K562 (cell line): ENCODE measurements around the gene RTL10. TPM values are rescaled to one million over a fixed set of nuclear protein-coding genes. Genes with fewer than 3 reads are reported as not detected.

Experiments used
- CBX3 ChIP-seq, 2 experiments: IDR thresholded peaks; 1 replicate in 1 of 2; 2 replicates in 1 of 2; pipeline ENCODE4 v1.6.1; 2012; ENCODE audit warnings: inconsistent platforms in 2 of 2, low read length in 2 of 2, borderline replicate concordance in 1 of 2, control low read depth in 1 of 2
- CREM ChIP-seq: IDR thresholded peaks from 2 replicates; pipeline ENCODE4 v1.6.1; 2014; ENCODE audit warnings: antibody characterized with exemption, low read depth
- DIDO1 ChIP-seq: fragments of 450-650 bp; IDR thresholded peaks from 2 replicates; pipeline ENCODE4 v1.6.1; 2016; ENCODE audit warnings: low read depth, missing biosample characterization, missing genetic modification characterization
- ETS2 ChIP-seq: IDR thresholded peaks from 2 replicates; pipeline ENCODE4 v1.6.1; 2016; ENCODE audit warnings: borderline replicate concordance, missing genetic modification characterization, mild to moderate bottlenecking, moderate library complexity, missing compliant biosample characterization; ENCODE audit not compliant: poor library complexity, severe bottlenecking
- FOSL1 ChIP-seq: fragments of 200-800 bp; sonication (Bioruptor generic); conservative IDR thresholded peaks from 2 replicates; pipeline ENCODE4 v1.6.1; 2016; ENCODE audit warnings: missing genetic modification characterization, missing compliant biosample characterization
- FOXJ2 ChIP-seq: fragments of 200-800 bp; sonication (Bioruptor generic); IDR thresholded peaks from 2 replicates; pipeline ENCODE4 v1.6.1; 2016; ENCODE audit warnings: missing genetic modification characterization, missing compliant biosample characterization
- FOXP1 ChIP-seq: sonication (generic); formaldehyde crosslinking; IDR thresholded peaks from 2 replicates; pipeline ENCODE4 v1.8.0; 2022; ENCODE audit warnings: mild to moderate bottlenecking, missing genetic modification reagents
- FUS ChIP-seq: fragments of 200-400 bp; formaldehyde crosslinking; optimal IDR thresholded peaks from 2 replicates; pipeline ENCODE3; 2017; ENCODE audit warnings: low read depth, low read length
- GTF2A2 ChIP-seq: IDR thresholded peaks from 2 replicates; pipeline ENCODE4 v1.6.1; 2016; ENCODE audit warnings: mild to moderate bottlenecking, missing genetic modification characterization, missing compliant biosample characterization
- IRF9 ChIP-seq: fragments of 450-650 bp; IDR thresholded peaks from 2 replicates; pipeline ENCODE4 v1.6.1; 2016; ENCODE audit warnings: missing biosample characterization, missing genetic modification characterization
- MXD1 ChIP-seq: fragments of 250-450 bp; sonication (Bioruptor Pico); IDR thresholded peaks from 2 replicates; pipeline ENCODE4 v1.8.0; 2021; ENCODE audit warnings: borderline replicate concordance, mild to moderate bottlenecking, moderate library complexity; ENCODE audit not compliant: poor library complexity, severe bottlenecking
- NCOR1 ChIP-seq: fragments of 450-650 bp; IDR thresholded peaks from 2 replicates; pipeline ENCODE4 v1.6.1; 2016; ENCODE audit warnings: mild to moderate bottlenecking, moderate library complexity
- NR2C1 ChIP-seq, 2 experiments: fragments of 450-650 bp; IDR thresholded peaks; 2 replicates each; pipeline ENCODE4 v1.6.1; 2017; ENCODE audit warnings: mild to moderate bottlenecking in 2 of 2, antibody characterized with exemption in 1 of 2, inconsistent platforms in 1 of 2, missing compliant biosample characterization in 1 of 2, missing genetic modification characterization in 1 of 2
- RAD21 ChIP-seq, 2 experiments: fragments of 250-450 bp in 1 of 2; fragments of 450-650 bp in 1 of 2; sonication (Bioruptor Pico) in 1 of 2; formaldehyde crosslinking in 1 of 2; IDR thresholded peaks in 1 of 2; conservative IDR thresholded peaks in 1 of 2; 2 replicates each; pipeline versions ENCODE4 v1.4.0 to v1.8.0; 2020 to 2022; ENCODE audit warnings: mild to moderate bottlenecking in 2 of 2, moderate library complexity in 1 of 2
- RHOXF2B ChIP-seq: fragments of 250-450 bp; sonication (Bioruptor Pico); conservative IDR thresholded peaks from 2 replicates; pipeline ENCODE4 v1.5.1; 2021
- SLC30A9 ChIP-seq: fragments of 250-450 bp; sonication (Bioruptor Pico); IDR thresholded peaks from 2 replicates; pipeline ENCODE4 v1.8.0; 2022; ENCODE audit warnings: mild to moderate bottlenecking, moderate library complexity
- THRAP3 ChIP-seq: fragments of 450-650 bp; IDR thresholded peaks from 2 replicates; pipeline ENCODE4 v1.6.1; 2016; ENCODE audit warnings: mild to moderate bottlenecking, inconsistent platforms, borderline replicate concordance
- TSC22D4 ChIP-seq: fragments of 450-650 bp; IDR thresholded peaks from 2 replicates; pipeline ENCODE4 v1.6.1; 2016; ENCODE audit warnings: missing genetic modification characterization, missing biosample characterization, control low read depth
- WHSC1 ChIP-seq: IDR thresholded peaks from one replicate; pipeline ENCODE4 v1.6.1; 2012; ENCODE audit warnings: low read length, control low read depth, inconsistent platforms
- XRCC5 ChIP-seq: fragments of 200-400 bp; formaldehyde crosslinking; IDR thresholded peaks from 2 replicates; pipeline ENCODE4 v1.6.1; 2017; ENCODE audit warnings: low read depth, mild to moderate bottlenecking, low read length
- ZEB2 ChIP-seq: fragments of 450-650 bp; IDR thresholded peaks from 2 replicates; pipeline ENCODE4 v1.6.1; 2016
- ZKSCAN8 ChIP-seq: fragments of 200-800 bp; sonication (Bioruptor generic); IDR thresholded peaks from 2 replicates; pipeline ENCODE4 v1.6.1; 2016; ENCODE audit warnings: missing genetic modification characterization, missing compliant biosample characterization
- ZNF3 ChIP-seq: fragments of 250-450 bp; sonication (Bioruptor Pico); IDR thresholded peaks from 2 replicates; pipeline ENCODE4 v1.5.0; 2021; ENCODE audit warnings: mild to moderate bottlenecking, moderate library complexity
- ZNF41 ChIP-seq: fragments of 250-450 bp; sonication (Bioruptor Pico); conservative IDR thresholded peaks from 2 replicates; pipeline ENCODE4 v1.4.0; 2020; ENCODE audit warnings: mild to moderate bottlenecking
- ZNF444 ChIP-seq: fragments of 250-450 bp; sonication (Bioruptor Pico); IDR thresholded peaks from 2 replicates; pipeline ENCODE4 v1.4.0; 2020; ENCODE audit warnings: mild to moderate bottlenecking, moderate library complexity
- ZNF778 ChIP-seq: fragments of 450-650 bp; formaldehyde crosslinking; IDR thresholded peaks from 2 replicates; pipeline ENCODE4 v1.4.0; 2020; ENCODE audit warnings: mild to moderate bottlenecking, moderate library complexity
- ZNF830 ChIP-seq: fragments of 250-450 bp; sonication (Bioruptor Pico); IDR thresholded peaks from 2 replicates; pipeline ENCODE4 v1.5.0; 2021; ENCODE audit warnings: mild to moderate bottlenecking
- polyA plus RNA-seq, 8 experiments: library from polyadenylated mRNA; depleted of rRNA in 4 of 8; stranded (reverse) in 5 of 8; unstranded in 3 of 8; fragments of >200 nt; fragmentation: Nextera tagmentation in 2 of 8; fragmentation: Illumina TruSeq in 1 of 8; extraction: Ambion mirVana in 2 of 8; extraction: Trizol in 1 of 8; gene quantifications; 2 replicates each; pipeline versions ENCODE4 v1.2.1 to v1.2.3, GENCODE V29; 2011 to 2014; ENCODE audit warnings: inconsistent platforms in 1 of 8, missing spikeins in 1 of 8
- total RNA-seq, 7 experiments: library from RNA; depleted of rRNA in 6 of 7; stranded (reverse); fragments of >200 nt in 6 of 7; fragmentation: Illumina TruSeq in 2 of 7; extraction: Trizol in 2 of 7; gene quantifications; 2 replicates each; pipeline versions ENCODE4 v1.2.1 to v1.2.3, GENCODE V29; 2011 to 2021; ENCODE audit warnings: low replicate concordance in 1 of 7

The RTL10 gene
- total and polyA plus RNA-seq, 9 of the 15 experiments (the other 6 are each of a cell fraction or from before 2014, with no cell fraction given): 19.8 to 75.5 (median 32.5) TPM

- TF ChIP-seq FOXP1 (CRISPR knock-in tag) (no peak), ZNF444 (CRISPR knock-in tag) (no peak), ZKSCAN8 (no peak), RAD21 (CRISPR knock-in tag; conservative IDR thresholded peaks at IDR 0.05 in 1 of 2, IDR thresholded peaks at IDR 0.05 in 1 of 2) (no peak), FOXJ2 (tag) (peak; percentile 45; the same call in 1 of the 2 replicates), ETS2 (tag) (no peak), FOSL1 (tag) (no peak; the same call in 1 of the 2 replicates), GTF2A2 (tag) (peak; percentile 74), XRCC5 (no peak), NR2C1 (IDR thresholded peaks at IDR 0.05) (no peak), NR2C1 (tag; IDR thresholded peaks at IDR 0.05) (peak; percentile 49; the same call in 1 of the 2 replicates), WHSC1 (no peak), CREM (no peak), ZNF3 (CRISPR knock-in tag) (no peak), ZNF830 (CRISPR knock-in tag) (no peak), NCOR1 (no peak), ZNF41 (CRISPR knock-in tag) (no peak), ZEB2 (peak; percentile 4; the same call in 1 of the 2 replicates), SLC30A9 (CRISPR knock-in tag) (no peak), IRF9 (tag) (peak; percentile 80; the same call in 1 of the 2 replicates), RHOXF2B (CRISPR knock-in tag) (no peak), ZNF778 (no peak), DIDO1 (tag) (no peak; the same call in 1 of the 2 replicates), FUS (no peak), CBX3 (IDR thresholded peaks at IDR 0.05; ENCODE audit: borderline replicate concordance in 1 of 2, low read length in 2 of 2) (no peak), TSC22D4 (0 out of 2 replicates have a peak, but pooled peaks have one; percentile 30), THRAP3 (no peak), MXD1 (CRISPR knock-in tag) (no peak)
Observed at GRCh38 chr22:19827341-19828034, 27.2 kb downstream of the RTL10 start (continued).
